CD1c-positive myeloid dendritic cell (primary cell): ENCODE data around the gene ODC1.
"Not testable (repeated sequence)": the region's sequence is repeated elsewhere in the genome, so short reads cannot be mapped to it uniquely, and the experiment has no call there.

Source experiments
- DNase-seq: peaks from one replicate; pipeline ENCODE4 v3.0.0-alpha.2; 2016; ENCODE audit errors: extremely low spot score

The ODC1 gene

GRCh38 chr2:10447895-10448575 is at the start of gene ODC1:
Gene ODC1 (minus strand): TSS chr2:10448327. CDS start chr2:10445032, 3,295 bp downstream.
- peak; percentile 96 for DNase-seq

GRCh38 chr2:10497797-10498251 is 49.7 kb upstream of the ODC1 start:
- DNase-seq, result peak; percentile 50

- no peak for DNase-seq
Observed at GRCh38 chr2:10495988-10496313, 47.8 kb upstream of the ODC1 start.

- no peak for DNase-seq
Observed at GRCh38 chr2:10495311-10495987, 47.3 kb upstream of the ODC1 start.

GRCh38 chr2:10494351-10495066 is 46.4 kb upstream of the ODC1 start:
- DNase-seq, result no peak

GRCh38 chr2:10493634-10494281 is 45.6 kb upstream of the ODC1 start:
- peak; percentile 36 for DNase-seq

GRCh38 chr2:10493075-10493633 is 45.0 kb upstream of the ODC1 start:
- no peak for DNase-seq

- no peak for DNase-seq
Observed at GRCh38 chr2:10490806-10491291, 42.7 kb upstream of the ODC1 start.

- DNase-seq, result no peak
Observed at GRCh38 chr2:10489842-10490555, 41.9 kb upstream of the ODC1 start.

- DNase-seq, result not testable (repeated sequence)
Observed at GRCh38 chr2:10488142-10488541, 40.0 kb upstream of the ODC1 start.

- DNase-seq, result not testable (repeated sequence)
Observed at GRCh38 chr2:10487741-10488104, 39.6 kb upstream of the ODC1 start.

- DNase-seq, result no peak
Observed at GRCh38 chr2:10487081-10487740, 39.1 kb upstream of the ODC1 start.

- DNase-seq, result no peak
Observed at GRCh38 chr2:10486601-10487079, 38.5 kb upstream of the ODC1 start.

- no peak for DNase-seq
Observed at GRCh38 chr2:10486091-10486490, 38.0 kb upstream of the ODC1 start.

- DNase-seq, result no peak
Observed at GRCh38 chr2:10482913-10483312, 34.8 kb upstream of the ODC1 start.

- no peak for DNase-seq
Observed at GRCh38 chr2:10482460-10482859, 34.3 kb upstream of the ODC1 start.

GRCh38 chr2:10481666-10482157 is 33.6 kb upstream of the ODC1 start:
- no peak for DNase-seq

- DNase-seq, result no peak
Observed at GRCh38 chr2:10481055-10481665, 33.0 kb upstream of the ODC1 start.

- no peak for DNase-seq
Observed at GRCh38 chr2:10480359-10480949, 32.3 kb upstream of the ODC1 start.

- no peak for DNase-seq
Observed at GRCh38 chr2:10478916-10479315, 30.8 kb upstream of the ODC1 start.
